ENCODE results near the gene ST3GAL2.

- no peak for TF ChIP-seq CTCF (IDR thresholded peaks at IDR 0.05)
- TF ChIP-seq EP300 (IDR thresholded peaks at IDR 0.05) = no peak
- TF ChIP-seq POLR2A (IDR thresholded peaks at IDR 0.05) = no peak
These were observed 28.2 kb upstream of the ST3GAL2 start for GRCh38 chr16:70467113-70467512.

Data from suprapubic skin (tissue), 3 donors.